Activated gamma-delta T cell (primary cell): ENCODE data around the gene ITPRIP.

ENCODE experiments used
- DNase-seq: peaks from one replicate; lab custom pipeline; 2025; lab: John Stamatoyannopoulos, UW

The ITPRIP gene

GRCh38 chr10:104325436-104326435 lies 12.5 kb downstream of the ITPRIP start:
- DNase-seq, result no peak

GRCh38 chr10:104324931-104325330 lies 13.3 kb downstream of the ITPRIP start:
- DNase-seq, result no peak

- no peak for DNase-seq
These were observed 14.0 kb downstream of the ITPRIP start for GRCh38 chr10:104324221-104324686.

- DNase-seq, result no peak
These were observed 14.5 kb downstream of the ITPRIP start for GRCh38 chr10:104323760-104324201.

GRCh38 chr10:104323085-104323484 lies 15.2 kb downstream of the ITPRIP start:
- no peak for DNase-seq

GRCh38 chr10:104322416-104322782 lies 15.9 kb downstream of the ITPRIP start:
- no peak for DNase-seq

- DNase-seq, result no peak
These were observed 16.4 kb downstream of the ITPRIP start for GRCh38 chr10:104321725-104322415.

- no peak for DNase-seq
These were observed 17.0 kb downstream of the ITPRIP start for GRCh38 chr10:104321226-104321625.

- DNase-seq, result no peak
These were observed 19.2 kb downstream of the ITPRIP start for GRCh38 chr10:104318810-104319741.

GRCh38 chr10:104318326-104318725 lies 19.9 kb downstream of the ITPRIP start:
- DNase-seq, result no peak

- DNase-seq, result no peak
These were observed 20.5 kb downstream of the ITPRIP start for GRCh38 chr10:104317726-104318299.

GRCh38 chr10:104317269-104317710 lies 21.0 kb downstream of the ITPRIP start:
- no peak for DNase-seq

- no peak for DNase-seq
These were observed 21.8 kb downstream of the ITPRIP start for GRCh38 chr10:104316321-104317099.

- no peak for DNase-seq
These were observed 22.8 kb downstream of the ITPRIP start for GRCh38 chr10:104315486-104315921.

- DNase-seq, result no peak
These were observed 23.4 kb downstream of the ITPRIP start for GRCh38 chr10:104314591-104315485.

GRCh38 chr10:104311184-104311720 lies 27.0 kb downstream of the ITPRIP start:
- DNase-seq, result no peak

- no peak for DNase-seq
These were observed 28.0 kb downstream of the ITPRIP start for GRCh38 chr10:104309980-104310978.

GRCh38 chr10:104308439-104308903 lies 29.8 kb downstream of the ITPRIP start:
- no peak for DNase-seq
